ENCODE measurements around the gene BNIP3. TPM values are rescaled to one million over a fixed set of nuclear protein-coding genes. Genes with fewer than 3 reads are reported as not detected.

The BNIP3 gene
- total RNA-seq, 3 donors from 2014 or later = 2.5 to 25.8 (median 5.6) TPM

- no peaks in the 10 kb centered on the region for H3K36me3 ChIP-seq (ENCODE audit: low read depth)
- intact Hi-C loops (cut with DNase I, micrococcal nuclease) = no loop called here
- no peaks in the 10 kb centered on the region for H3K9me3 ChIP-seq
- no peak for TF ChIP-seq CTCF (IDR thresholded peaks at IDR 0.05)
- ATAC-seq (no peak), DNase-seq (no peak)
- H3K4me3 ChIP-seq = no peak overlapping the region
- peaks cover 5% of the 10 kb centered on the region for H3K4me1 ChIP-seq (ENCODE audit: low read depth)
Measured at GRCh38 chr10:131983780-131984179, 2.1 kb upstream of the BNIP3 start.

GRCh38 chr10:131982796-131983195, 1.1 kb upstream of the BNIP3 start:
- H3K36me3 ChIP-seq (ENCODE audit: low read depth) = no peaks in the 10 kb centered on the region
- ATAC-seq (no peak), DNase-seq (no peak)
- intact Hi-C loops (cut with DNase I, micrococcal nuclease) = no loop called here
- H3K9me3 ChIP-seq = no peaks in the 10 kb centered on the region
- no peak for TF ChIP-seq CTCF (IDR thresholded peaks at IDR 0.05)
- H3K4me1 ChIP-seq (ENCODE audit: low read depth) = peaks cover 5% of the 10 kb centered on the region
- no peak overlapping the region for H3K4me3 ChIP-seq

GRCh38 chr10:131982185-131982756, 548 bp upstream of the BNIP3 start:
- Histone ChIP-seq H3K4me3 (peak overlapping the region; percentile 42), H3K36me3 (ENCODE audit: low read depth) (no peaks in the 10 kb centered on the region), H3K9me3 (no peaks in the 10 kb centered on the region), H3K4me1 (ENCODE audit: low read depth) (peaks cover 5% of the 10 kb centered on the region)
- ATAC-seq (no peak), DNase-seq (no peak)
- TF ChIP-seq CTCF (IDR thresholded peaks at IDR 0.05) = no peak
- intact Hi-C loops (cut with DNase I, micrococcal nuclease) = no loop called here

- peak overlapping the region; percentile 42 for H3K4me3 ChIP-seq
- peaks cover 5% of the 10 kb centered on the region for H3K4me1 ChIP-seq (ENCODE audit: low read depth)
- TF ChIP-seq CTCF (IDR thresholded peaks at IDR 0.05) = no peak
- H3K9me3 ChIP-seq = no peaks in the 10 kb centered on the region
- ATAC-seq (no peak), DNase-seq (no peak)
- H3K36me3 ChIP-seq (ENCODE audit: low read depth) = no peaks in the 10 kb centered on the region
- intact Hi-C loops (cut with DNase I, micrococcal nuclease) = no loop called here
Measured at GRCh38 chr10:131980761-131981428, 828 bp downstream of the BNIP3 start.

- intact Hi-C loops (cut with DNase I, micrococcal nuclease) = no loop called here
- ATAC-seq (no peak), DNase-seq (no peak)
- no peak for TF ChIP-seq CTCF (IDR thresholded peaks at IDR 0.05)
- Histone ChIP-seq H3K4me3 (no peak overlapping the region), H3K4me1 (ENCODE audit: low read depth) (peaks cover 5% of the 10 kb centered on the region), H3K36me3 (ENCODE audit: low read depth) (no peaks in the 10 kb centered on the region), H3K9me3 (no peaks in the 10 kb centered on the region)
Measured at GRCh38 chr10:131980321-131980720, 1.4 kb downstream of the BNIP3 start.
